ENCODE data around the gene PTPN12. TPM values are rescaled to one million over a fixed set of nuclear protein-coding genes. Genes with fewer than 3 reads are reported as not detected.

Gene PTPN12
- total and polyA plus RNA-seq, 7 donors = 16.5 to 52.6 (median 34.0) TPM

GRCh38 chr7:77655356-77655755, 118.3 kb downstream of the PTPN12 start:
- ATAC-seq (no peak), DNase-seq (no peak)
- WGBS, 3 donors = 50 to 100% (median 100%) methylated on average over 1 of the region's 1 CpG
- H3K9me3 ChIP-seq = no peaks in the 10 kb centered on the region
- H3K4me3 ChIP-seq = no peak overlapping the region
- H3K27ac ChIP-seq = no peak overlapping the region
- H3K4me1 ChIP-seq = no peaks in the 10 kb centered on the region
- peaks cover 0 to 12% of the 10 kb centered on the region in 2 donors for H3K36me3 ChIP-seq (ENCODE audit: insufficient read depth in 1 of 2, low read depth in 1 of 2)
- intact Hi-C loops (cut with DNase I) = loop anchor here (5.0 to 10.0 kb wide), 2 partner anchors 247 to 249 kb away; no protein-coding TSS in a partner anchor
- no peaks in the 10 kb centered on the region for H3K27me3 ChIP-seq (ENCODE audit: insufficient read depth in 3 of 3, low read length in 2 of 3)
- TF ChIP-seq, protein P1, sequence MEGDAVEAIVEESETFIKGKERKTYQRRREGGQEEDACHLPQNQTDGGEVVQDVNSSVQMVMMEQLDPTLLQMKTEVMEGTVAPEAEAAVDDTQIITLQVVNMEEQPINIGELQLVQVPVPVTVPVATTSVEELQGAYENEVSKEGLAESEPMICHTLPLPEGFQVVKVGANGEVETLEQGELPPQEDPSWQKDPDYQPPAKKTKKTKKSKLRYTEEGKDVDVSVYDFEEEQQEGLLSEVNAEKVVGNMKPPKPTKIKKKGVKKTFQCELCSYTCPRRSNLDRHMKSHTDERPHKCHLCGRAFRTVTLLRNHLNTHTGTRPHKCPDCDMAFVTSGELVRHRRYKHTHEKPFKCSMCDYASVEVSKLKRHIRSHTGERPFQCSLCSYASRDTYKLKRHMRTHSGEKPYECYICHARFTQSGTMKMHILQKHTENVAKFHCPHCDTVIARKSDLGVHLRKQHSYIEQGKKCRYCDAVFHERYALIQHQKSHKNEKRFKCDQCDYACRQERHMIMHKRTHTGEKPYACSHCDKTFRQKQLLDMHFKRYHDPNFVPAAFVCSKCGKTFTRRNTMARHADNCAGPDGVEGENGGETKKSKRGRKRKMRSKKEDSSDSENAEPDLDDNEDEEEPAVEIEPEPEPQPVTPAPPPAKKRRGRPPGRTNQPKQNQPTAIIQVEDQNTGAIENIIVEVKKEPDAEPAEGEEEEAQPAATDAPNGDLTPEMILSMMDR (IDR thresholded peaks at IDR 0.05) = no peak

DNA sequence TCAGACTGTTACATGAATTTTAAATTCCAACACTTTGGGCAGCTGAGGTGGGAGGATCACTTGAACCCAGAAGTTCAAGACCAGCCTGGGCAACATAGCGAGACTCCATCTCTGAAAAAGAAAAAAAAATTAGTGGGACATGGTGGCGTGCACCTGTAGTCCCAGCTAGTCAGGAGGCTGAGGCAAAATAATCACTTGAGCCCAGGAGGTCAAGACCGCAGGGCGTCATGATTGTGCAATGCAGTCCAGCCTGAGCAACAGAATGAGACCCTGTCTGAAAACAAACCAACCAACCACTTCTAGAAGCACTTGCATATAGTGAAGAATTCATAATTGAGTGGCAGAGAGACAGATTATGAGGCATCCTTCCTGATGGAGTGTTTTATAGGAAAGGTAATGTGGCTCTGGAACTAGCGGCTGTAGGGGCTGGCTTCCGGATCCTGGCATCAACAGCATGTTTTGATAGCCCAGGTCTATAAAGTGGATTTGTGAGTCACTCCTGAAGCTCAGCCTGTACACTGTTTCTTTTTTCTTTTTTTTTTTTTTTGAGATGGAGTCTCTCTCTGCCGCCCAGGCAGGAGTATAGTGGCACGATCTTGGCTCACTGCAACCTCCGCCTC, 118.9 kb downstream of the PTPN12 start:
- intact Hi-C loops (cut with DNase I) = loop anchor here (5.0 to 10.0 kb wide), 2 partner anchors 246 to 249 kb away; no protein-coding TSS in a partner anchor
- no peak for DNase-seq
- TF ChIP-seq, protein P1 (IDR thresholded peaks at IDR 0.05) = no peak
- Histone ChIP-seq H3K4me3 (no peak overlapping the region), H3K27me3 (ENCODE audit: insufficient read depth in 3 of 3, low read length in 2 of 3) (no peaks in the 10 kb centered on the region), H3K9me3 (no peaks in the 10 kb centered on the region), H3K4me1 (no peaks in the 10 kb centered on the region), H3K36me3 (ENCODE audit: insufficient read depth in 1 of 2, low read depth in 1 of 2) (peaks cover 0 to 12% of the 10 kb centered on the region in 2 donors), H3K27ac (no peak overlapping the region)
- no peak for ATAC-seq
- 89 to 99% (median 94%) methylated on average over 9 of the region's 9 CpGs for WGBS, 3 donors

DNA sequence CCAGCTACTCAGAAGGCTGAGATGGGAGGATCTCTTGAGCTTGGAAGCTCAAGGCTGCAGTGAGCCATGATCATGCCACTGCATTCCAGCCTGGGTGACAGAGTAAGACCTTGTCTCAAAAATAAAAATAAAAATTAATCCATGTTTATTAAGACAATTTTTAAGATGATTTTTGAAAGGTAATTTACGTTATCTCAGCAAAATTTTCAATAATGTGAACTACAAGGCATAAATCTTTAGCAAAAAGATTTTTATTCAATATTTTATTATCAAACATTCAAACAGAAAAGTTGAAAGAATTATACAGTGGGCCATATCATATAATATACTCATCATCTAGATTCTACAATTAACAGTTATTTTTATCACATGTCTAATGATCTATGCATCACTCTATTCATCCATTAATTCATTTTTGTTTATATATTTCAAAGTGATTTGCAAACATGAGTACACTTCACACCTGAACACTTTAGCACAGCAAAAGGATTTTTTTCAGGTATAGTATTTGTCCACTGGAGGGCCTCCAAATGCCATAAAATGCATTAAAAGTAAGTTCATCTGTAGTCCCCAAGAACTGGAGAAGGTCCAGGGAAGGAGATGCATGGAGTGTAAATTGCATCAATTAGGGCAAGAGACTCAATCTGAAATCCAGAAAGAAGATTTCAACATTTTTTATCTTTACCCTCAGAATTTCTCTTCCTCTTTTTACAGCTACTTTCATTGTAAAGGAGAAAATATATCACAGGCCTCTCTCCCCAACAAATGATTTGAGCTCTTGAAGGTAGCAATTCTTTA, 120.5 kb downstream of the PTPN12 start:
- no peak overlapping the region for H3K27ac ChIP-seq
- ATAC-seq = peak in 2 of 4 donors; percentile 69 to 83
- H3K4me1 ChIP-seq = no peaks in the 10 kb centered on the region
- no peak overlapping the region for H3K4me3 ChIP-seq
- no peaks in the 10 kb centered on the region for H3K9me3 ChIP-seq
- TF ChIP-seq, protein P1 (IDR thresholded peaks at IDR 0.05) = peak; percentile 59
- 96 to 100% (median 99%) methylated on average over 1 of the region's 1 CpG for WGBS, 3 donors
- intact Hi-C loops (cut with DNase I) = loop anchor here (2.0 to 10.0 kb wide), 3 partner anchors 101 to 247 kb away; no protein-coding TSS in a partner anchor
- peaks cover 0 to 12% of the 10 kb centered on the region in 2 donors for H3K36me3 ChIP-seq (ENCODE audit: insufficient read depth in 1 of 2, low read depth in 1 of 2)
- no peak for DNase-seq
- no peaks in the 10 kb centered on the region for H3K27me3 ChIP-seq (ENCODE audit: insufficient read depth in 3 of 3, low read length in 2 of 3)

- DNase-seq (no peak), ATAC-seq (no peak)
- H3K27me3 ChIP-seq (ENCODE audit: insufficient read depth in 3 of 3, low read length in 2 of 3) = no peaks in the 10 kb centered on the region
- H3K4me3 ChIP-seq = no peak overlapping the region
- peaks cover 0 to 11% of the 10 kb centered on the region in 2 donors for H3K36me3 ChIP-seq (ENCODE audit: insufficient read depth in 1 of 2, low read depth in 1 of 2)
- H3K27ac ChIP-seq = no peak overlapping the region
- H3K4me1 ChIP-seq = no peaks in the 10 kb centered on the region
- H3K9me3 ChIP-seq = no peaks in the 10 kb centered on the region
- 93 to 94% (median 93%) methylated on average over 5 of the region's 5 CpGs for WGBS, 3 donors
- intact Hi-C loops (cut with DNase I) = loop anchor here (2.0 to 10.0 kb wide), 3 partner anchors 100 to 246 kb away; no protein-coding TSS in a partner anchor
- TF ChIP-seq, protein P1 (IDR thresholded peaks at IDR 0.05) = no peak
Observed at GRCh38 chr7:77658928-77659327, 121.8 kb downstream of the PTPN12 start.
